Endothelial cell of umbilical vein (primary cell): Measurements from ENCODE around the gene TDRD7. TPM values are rescaled to one million over a fixed set of nuclear protein-coding genes. Genes with fewer than 3 reads are reported as not detected.

ENCODE experiments used
- BruUV-seq: library from RNA; stranded (reverse); fragments of 400-500 nt; replicated peaks from 2 replicates; lab custom pipeline; 2021; lab: Mats Ljungman, UMichigan
- CTCF ChIA-PET: fragments of 300-600, 350-600 bp; sonication (Branson Sonifier 250); formaldehyde crosslinking; loops from one replicate; lab custom pipeline; 2021; ENCODE audit warnings: antibody characterized with exemption, inconsistent platforms; lab: Charles Lee
- POLR2A ChIA-PET: fragments of 300-600, 350-600 bp; sonication (Branson Sonifier 250); formaldehyde crosslinking; loops from one replicate; lab custom pipeline; 2021; ENCODE audit warnings: antibody characterized with exemption, inconsistent platforms; lab: Charles Lee
- DNase-seq: peaks from one replicate; pipeline ENCODE4 v3.0.0-alpha.2; 2011; ENCODE audit warnings: low read depth, low spot score
- FAIRE-seq: peaks from 2 replicates; lab custom pipeline; 2011; peaks lifted over from hg19 to GRCh38; lab: Jason Lieb, UNC
- H2AFZ ChIP-seq: 2 replicates; pipeline ENCODE4 v1.6.0; 2012; ENCODE audit warnings: low read depth, low read length, control low read depth, inconsistent platforms
- H3K27ac ChIP-seq: 2 replicates; pipeline ENCODE4 v1.5.1; 2011; ENCODE audit warnings: low read depth, mild to moderate bottlenecking, control low read depth, low read length, moderate library complexity; ENCODE audit not compliant: insufficient read depth
- H3K27me3 ChIP-seq, 2 experiments: 2 replicates each; pipeline versions ENCODE4 v1.6.0 to v1.6.1; 2011; ENCODE audit warnings: low read length in 2 of 2, mixed read lengths in 1 of 2; ENCODE audit not compliant: control insufficient read depth in 2 of 2, insufficient read depth in 2 of 2
- H3K36me3 ChIP-seq, 2 experiments: 2 replicates in 1 of 2; 3 replicates in 1 of 2; pipeline ENCODE4 v1.5.1; 2011; ENCODE audit warnings: low read length in 2 of 2, mild to moderate bottlenecking in 1 of 2, moderate library complexity in 1 of 2; ENCODE audit not compliant: control insufficient read depth in 2 of 2, insufficient read depth in 2 of 2; ENCODE audit errors: extremely low read depth in 1 of 2
- H3K4me1 ChIP-seq: 3 replicates; pipeline ENCODE4 v1.5.1; 2011; ENCODE audit warnings: mild to moderate bottlenecking, low read length; ENCODE audit not compliant: control insufficient read depth, insufficient read depth; ENCODE audit errors: extremely low read depth
- H3K4me2 ChIP-seq: 2 replicates; pipeline ENCODE4 v1.6.1; 2011; ENCODE audit warnings: low read length, control low read depth, mixed read lengths; ENCODE audit not compliant: insufficient read depth
- H3K4me3 ChIP-seq, 3 experiments: fragments of 200-600 bp in 1 of 3; sonication (generic), shearing (Covaris generic) in 1 of 3; replicated peaks in 1 of 3; 2 replicates each; pipeline ENCODE4 v1.5.1; 2011 to 2016; ENCODE audit warnings: control low read depth in 3 of 3, low read length in 3 of 3, mild to moderate bottlenecking in 2 of 3, inconsistent platforms in 1 of 3, low read depth in 1 of 3, moderate library complexity in 1 of 3; ENCODE audit not compliant: insufficient read depth in 1 of 3
- H3K79me2 ChIP-seq: 2 replicates; pipeline ENCODE4 v1.6.0; 2012; ENCODE audit warnings: low read length, inconsistent platforms; ENCODE audit not compliant: control insufficient read depth, insufficient read depth
- H3K9ac ChIP-seq: replicated peaks from 2 replicates; pipeline ENCODE3; 2011; ENCODE audit warnings: low read length, control low read depth; ENCODE audit not compliant: insufficient read depth; ENCODE audit errors: extremely low read depth
- H3K9me1 ChIP-seq: replicated peaks from 3 replicates; pipeline ENCODE4 v1.6.0; 2011; ENCODE audit warnings: mild to moderate bottlenecking, low read length; ENCODE audit not compliant: control insufficient read depth, insufficient read depth; ENCODE audit errors: extremely low read depth
- H3K9me3 ChIP-seq: replicated peaks from 2 replicates; pipeline ENCODE4 v1.5.1; 2012; ENCODE audit warnings: low read length, inconsistent platforms; ENCODE audit not compliant: control insufficient read depth, insufficient read depth
- H4K20me1 ChIP-seq: replicated peaks from 2 replicates; pipeline ENCODE3; 2011; ENCODE audit warnings: mild to moderate bottlenecking, low read length; ENCODE audit not compliant: control insufficient read depth, insufficient read depth; ENCODE audit errors: extremely low read depth
- CTCF ChIP-seq, 2 donors: IDR thresholded peaks; 1 replicate in 1 of 2; 2 replicates in 1 of 2; pipeline ENCODE4 v1.5.1; 2011; ENCODE audit warnings: low read length in 2 of 2, mild to moderate bottlenecking in 2 of 2, moderate library complexity in 2 of 2, control low read depth in 1 of 2, inconsistent platforms in 1 of 2, low read depth in 1 of 2; ENCODE audit not compliant: insufficient read depth in 1 of 2; ENCODE audit errors: extremely low read depth in 1 of 2
- EZH2 ChIP-seq: IDR thresholded peaks from 2 replicates; pipeline ENCODE4 v1.6.1; 2012; ENCODE audit warnings: borderline replicate concordance, low read depth, mild to moderate bottlenecking, moderate library complexity, low read length, inconsistent platforms; ENCODE audit not compliant: severe bottlenecking
- FOS ChIP-seq: IDR thresholded peaks from 2 replicates; pipeline ENCODE4 v1.6.1; 2011; ENCODE audit warnings: mild to moderate bottlenecking, low read length, moderate library complexity, borderline replicate concordance; ENCODE audit not compliant: insufficient read depth
- GATA2 ChIP-seq: IDR thresholded peaks from 2 replicates; pipeline ENCODE4 v1.7.0; 2011; ENCODE audit warnings: low read depth, mild to moderate bottlenecking, moderate library complexity, mixed read lengths, low read length; ENCODE audit not compliant: insufficient read length, insufficient read depth
- JUN ChIP-seq: IDR thresholded peaks from 2 replicates; pipeline ENCODE4 v1.6.1; 2011; ENCODE audit warnings: borderline replicate concordance, low read depth; ENCODE audit not compliant: insufficient read length, insufficient read depth
- MAX ChIP-seq: IDR thresholded peaks from 2 replicates; pipeline ENCODE4 v1.6.1; 2011; ENCODE audit not compliant: insufficient read depth, insufficient read length
- MYC ChIP-seq: IDR thresholded peaks from one replicate; pipeline ENCODE4 v1.6.1; 2011; ENCODE audit warnings: mild to moderate bottlenecking, low read depth, low read length
- POLR2A ChIP-seq: IDR thresholded peaks from 2 replicates; pipeline ENCODE4 v1.6.1; 2012; ENCODE audit warnings: low read depth, mild to moderate bottlenecking, control low read depth, low read length
- POLR2AphosphoS5 ChIP-seq: IDR thresholded peaks from 2 replicates; pipeline ENCODE4 v1.6.1; 2012; ENCODE audit warnings: low read depth, mild to moderate bottlenecking, control low read depth, low read length, moderate library complexity; ENCODE audit not compliant: insufficient read depth
- dilution Hi-C: fragments of 300-500 bp; cut with MboI; formaldehyde crosslinking; loops from one replicate; pipeline ENCODE4 v1.15.0; 2019; ENCODE audit warnings: low sequenced_read_pairs; ENCODE audit not compliant: extremely low pct_ligation_motif_present
- intact Hi-C: fragments of 100-400 bp; cut with micrococcal nuclease; formaldehyde crosslinking; loops from one replicate; pipeline ENCODE4 v1.10.0; 2022
- polyA plus RNA-seq, 4 experiments: library from polyadenylated mRNA; depleted of rRNA in 3 of 4; stranded (reverse) in 3 of 4; unstranded in 1 of 4; fragments of >200 nt; gene quantifications; 2 replicates each; pipeline versions ENCODE4 v1.2.1 to v1.2.3, GENCODE V29; 2011 to 2012; ENCODE audit warnings: missing spikeins in 1 of 4
- total RNA-seq: library from RNA; stranded (reverse); gene quantifications from 2 replicates; pipeline ENCODE4 v1.2.3, GENCODE V29; 2021

TDRD7 gene
- total and polyA plus RNA-seq, 2 donors (not counting 3 experiments of a cell fraction or from before 2014, with no cell fraction given) = 4.9 to 11.5 TPM

GRCh38 chr9:97521576-97522333 is 109.9 kb downstream of the TDRD7 start:
- ChIA-PET CTCF (no interaction called here), POLR2A (no interaction called here)
- H3K79me2 ChIP-seq = no peaks in the 10 kb centered on the region
- H3K9me3 ChIP-seq = no peaks in the 10 kb centered on the region
- H3K4me1 ChIP-seq = peaks cover 15% of the 10 kb centered on the region
- H3K36me3 ChIP-seq = no peaks in the 10 kb centered on the region
- TF ChIP-seq FOS = no peak
- TF ChIP-seq POLR2A = no peak
- no peak for TF ChIP-seq EZH2
- TF ChIP-seq MAX = no peak
- no peak for TF ChIP-seq POLR2AphosphoS5
- no peak for TF ChIP-seq MYC
- no peak overlapping the region for H3K9ac ChIP-seq
- no peaks in the 10 kb centered on the region for H3K9me1 ChIP-seq
- no peak for FAIRE-seq
- BruUV-seq = no TSS peak
- dilution Hi-C loops (no loop called here), intact Hi-C loops (no loop called here)
- no peak overlapping the region for H3K27ac ChIP-seq
- H2AFZ ChIP-seq = no peak overlapping the region
- no peaks in the 10 kb centered on the region for H4K20me1 ChIP-seq
- no peaks in the 10 kb centered on the region for H3K27me3 ChIP-seq
- H3K4me2 ChIP-seq = no peak overlapping the region
- DNase-seq = no peak
- H3K4me3 ChIP-seq = no peak overlapping the region

- Histone ChIP-seq H3K4me1 (peaks cover 1% of the 10 kb centered on the region), H2AFZ (no peak overlapping the region), H3K4me3 (no peak overlapping the region), H3K36me3 (no peaks in the 10 kb centered on the region), H3K9ac (no peak overlapping the region), H3K27ac (no peak overlapping the region), H3K79me2 (no peaks in the 10 kb centered on the region), H3K9me1 (no peaks in the 10 kb centered on the region), H3K4me2 (no peak overlapping the region), H4K20me1 (no peaks in the 10 kb centered on the region), H3K9me3 (no peaks in the 10 kb centered on the region), H3K27me3 (peaks cover 0 to 3% of the 10 kb centered on the region in 2 experiments)
- dilution Hi-C loops = no loop called here
- FAIRE-seq (no peak), DNase-seq (no peak)
- POLR2A ChIA-PET = no interaction called here
- intact Hi-C loops = no loop called here
- BruUV-seq = no TSS peak
- CTCF ChIA-PET = no interaction called here
- no peak for TF ChIP-seq POLR2A
- TF ChIP-seq FOS = no peak
- TF ChIP-seq JUN = no peak
- TF ChIP-seq CTCF (IDR thresholded peaks at IDR 0.05; ENCODE audit: extremely low read depth in 1 of 2, insufficient read depth in 1 of 2, low read depth in 1 of 2, low read length in 2 of 2) = no peak
- no peak for TF ChIP-seq POLR2AphosphoS5
- no peak for TF ChIP-seq MAX
- no peak for TF ChIP-seq GATA2
- TF ChIP-seq EZH2 = no peak
- TF ChIP-seq MYC = no peak
These were observed 112.5 kb downstream of the TDRD7 start for GRCh38 chr9:97524424-97524823.
